ENCODE measurements around the gene C15orf39.

C15orf39 gene

DNA sequence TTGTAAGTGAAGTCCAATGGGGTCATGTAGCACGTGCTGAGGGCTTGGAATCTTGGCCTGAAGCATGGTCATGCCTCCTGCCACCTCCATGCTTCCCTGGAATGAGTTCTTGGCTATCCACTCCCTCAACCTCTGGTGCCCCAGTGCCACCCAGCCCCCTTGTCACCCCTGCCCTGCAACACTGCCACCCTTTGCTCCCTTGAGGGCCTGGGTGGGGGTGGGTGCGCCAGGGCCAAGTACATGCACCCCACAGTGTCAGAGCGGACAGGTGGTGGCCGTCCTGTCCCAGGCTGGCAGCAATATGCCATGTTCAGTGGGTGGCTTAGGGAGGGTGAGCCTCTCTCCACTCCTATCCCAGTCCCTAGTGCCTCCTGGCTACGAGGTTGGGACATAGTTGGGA lies 27.6 kb upstream of the C15orf39 start:
- no peak for DNase-seq

DNA sequence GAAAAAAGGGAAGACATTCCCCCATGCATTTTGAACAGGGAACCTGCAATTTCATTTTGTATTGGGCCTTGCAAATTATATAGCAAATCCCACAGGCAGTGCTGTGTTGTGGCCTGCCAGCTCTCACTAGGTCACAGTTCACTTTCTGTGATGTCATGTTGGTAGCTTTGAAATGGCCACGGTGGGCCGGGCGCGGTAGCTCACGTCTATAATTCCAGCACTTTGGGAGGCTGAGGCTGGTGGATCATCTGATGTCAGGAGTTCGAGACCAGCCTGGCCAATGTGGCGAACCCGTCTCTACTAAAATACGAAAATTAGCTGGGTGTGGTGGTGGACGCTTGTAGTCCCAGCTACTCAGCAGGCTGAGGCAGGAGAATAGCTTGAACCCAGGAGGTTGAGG lies 27.0 kb upstream of the C15orf39 start:
- DNase-seq: no peak

DNA sequence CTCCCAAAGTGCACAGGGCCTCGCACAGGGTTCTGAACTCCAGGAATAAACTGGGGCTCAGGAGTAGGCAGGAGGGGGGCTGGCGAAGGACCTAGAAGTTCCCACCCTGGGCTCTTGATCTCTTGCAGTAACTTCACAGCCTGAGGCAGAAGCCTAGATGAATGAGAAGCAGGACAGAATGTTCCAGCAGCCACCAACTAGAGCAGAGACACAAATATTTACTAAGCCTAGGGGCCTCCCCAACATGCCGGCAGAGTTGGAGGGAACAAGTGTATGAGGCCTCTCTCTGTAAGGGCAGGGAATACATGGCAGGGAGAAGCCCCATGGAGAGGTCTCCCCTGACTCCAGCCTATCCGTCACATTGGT lies 25.3 kb upstream of the C15orf39 start:
- no peak for DNase-seq

DNA sequence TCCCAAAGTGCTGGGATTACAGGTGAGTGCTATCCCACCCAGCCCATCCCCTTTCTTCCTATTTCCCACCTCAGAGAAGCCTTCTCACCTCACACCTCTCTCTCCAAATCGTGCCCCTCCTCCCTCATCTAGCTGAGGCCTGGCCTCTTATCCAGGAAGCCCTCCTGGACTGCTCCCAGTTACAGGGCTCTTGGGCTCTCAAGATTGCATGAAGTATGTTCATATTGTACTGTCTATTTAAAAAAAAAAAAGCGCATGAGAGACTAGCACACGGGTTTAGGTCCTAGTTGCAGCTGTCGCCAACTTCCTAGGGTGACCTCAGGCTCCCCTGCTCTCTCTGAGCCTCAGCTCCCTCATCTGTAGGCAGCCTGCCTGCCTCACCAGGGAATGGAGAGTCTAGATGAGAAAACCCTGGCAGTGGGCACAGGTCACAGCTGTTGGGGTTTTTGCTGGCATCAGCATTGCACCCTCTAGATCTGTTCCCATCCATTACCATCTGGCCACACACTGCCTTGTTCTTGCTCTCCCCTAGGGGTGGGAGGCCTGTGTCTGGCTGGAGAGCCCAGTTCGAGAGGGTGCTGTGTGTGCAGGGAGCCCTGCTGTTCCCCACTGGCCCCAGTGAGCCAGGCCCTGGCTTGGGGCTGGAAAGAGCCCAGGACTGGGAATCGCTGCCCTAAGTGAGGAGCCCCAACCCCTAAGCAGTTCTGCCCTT lies 24.2 kb upstream of the C15orf39 start:
- DNase-seq: no peak

DNA sequence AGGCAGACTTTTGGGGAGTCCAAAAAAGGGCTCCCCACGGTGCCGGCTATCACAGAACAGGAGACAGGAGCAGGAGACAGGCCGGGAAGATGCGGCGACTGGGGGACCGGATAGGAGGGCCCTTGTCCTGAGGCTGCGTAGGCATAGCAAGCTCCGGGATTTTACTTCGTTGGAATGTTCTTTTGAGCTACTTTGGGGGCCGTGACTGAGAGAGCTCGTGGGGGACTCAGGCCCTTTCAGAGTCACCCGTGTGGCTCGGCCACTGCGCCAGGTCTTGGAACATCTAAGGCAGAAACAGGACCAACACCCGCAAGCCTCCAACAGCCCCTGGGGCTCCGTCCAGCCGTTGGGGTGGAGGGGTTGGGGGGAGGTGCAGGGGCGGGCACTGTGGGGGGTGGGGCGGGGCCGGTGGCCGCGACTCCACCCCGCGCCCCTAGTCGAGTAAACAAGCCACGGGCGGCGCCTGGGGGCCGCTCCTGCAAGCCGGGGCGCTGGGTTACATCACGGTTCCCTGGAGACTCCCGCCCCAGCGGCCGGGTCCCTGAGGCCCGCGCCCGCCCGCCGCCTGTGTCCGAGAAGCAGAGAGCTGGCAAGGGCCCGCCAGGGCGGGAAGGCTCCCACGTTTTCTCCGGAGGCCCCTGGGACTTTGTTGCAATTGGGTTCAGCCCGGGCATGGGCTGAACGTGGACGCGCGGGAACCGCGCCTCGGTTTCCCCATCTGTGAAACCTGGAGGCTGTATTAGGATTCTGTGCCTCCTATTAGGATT lies 23.3 kb upstream of the C15orf39 start:
- DNase-seq: no peak

DNA sequence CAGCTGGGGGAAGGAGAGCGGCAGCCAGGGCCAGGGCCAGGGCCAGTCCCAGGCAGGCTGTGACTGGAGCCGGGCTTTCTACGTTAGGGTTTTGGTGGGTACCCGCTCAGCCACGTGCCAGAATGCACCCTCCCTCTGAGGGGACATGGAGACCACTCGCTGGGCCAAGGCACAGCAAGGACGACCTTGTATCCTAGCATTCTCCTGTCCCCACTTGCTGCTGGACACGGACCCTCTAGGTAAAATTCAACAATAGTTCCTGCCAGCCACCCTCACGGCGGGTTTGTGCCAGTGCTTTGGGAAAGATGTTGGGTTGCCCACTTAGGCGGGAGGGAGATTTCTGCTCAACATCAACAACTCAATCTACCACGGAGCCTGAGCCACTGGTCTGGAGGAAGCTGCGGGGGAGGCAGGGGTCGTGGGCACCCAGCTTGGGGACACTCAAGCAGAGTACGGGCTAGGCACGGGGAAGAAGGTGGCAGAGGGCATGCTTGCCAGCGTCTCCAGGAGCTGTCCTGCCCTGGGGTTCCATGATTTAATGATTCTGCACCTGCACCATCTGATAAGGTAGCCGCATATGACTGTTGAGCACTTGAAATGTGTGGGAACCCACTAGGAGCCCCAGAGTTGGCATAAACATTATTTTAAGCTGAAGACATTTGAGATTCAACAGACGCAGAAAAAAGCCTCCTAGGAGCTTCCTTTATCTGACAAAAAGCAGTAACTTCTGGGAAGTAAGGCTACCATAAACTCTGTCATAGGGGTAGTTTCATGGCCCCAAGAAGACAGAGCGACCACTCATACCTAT lies 22.5 kb upstream of the C15orf39 start:
- DNase-seq: no peak

DNA sequence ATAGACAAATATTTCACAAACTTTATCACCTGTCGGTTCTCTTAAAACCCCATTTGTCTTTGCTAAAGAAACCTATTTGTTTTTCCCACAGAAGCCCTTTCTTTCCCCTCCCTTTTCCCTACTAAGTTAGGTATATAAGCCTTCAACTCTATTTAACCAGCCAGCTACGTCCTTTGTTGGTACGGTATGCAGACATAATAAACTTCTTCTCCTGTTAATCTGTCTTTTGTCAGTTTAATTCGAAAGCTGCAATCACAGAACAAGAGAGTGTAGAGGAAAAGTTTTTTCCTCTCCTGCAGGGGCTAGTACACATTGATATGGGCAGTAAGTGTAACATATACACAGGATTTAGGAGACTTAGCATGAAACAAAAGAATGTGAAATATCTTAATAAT lies 21.9 kb upstream of the C15orf39 start:
- no peak for DNase-seq

DNA sequence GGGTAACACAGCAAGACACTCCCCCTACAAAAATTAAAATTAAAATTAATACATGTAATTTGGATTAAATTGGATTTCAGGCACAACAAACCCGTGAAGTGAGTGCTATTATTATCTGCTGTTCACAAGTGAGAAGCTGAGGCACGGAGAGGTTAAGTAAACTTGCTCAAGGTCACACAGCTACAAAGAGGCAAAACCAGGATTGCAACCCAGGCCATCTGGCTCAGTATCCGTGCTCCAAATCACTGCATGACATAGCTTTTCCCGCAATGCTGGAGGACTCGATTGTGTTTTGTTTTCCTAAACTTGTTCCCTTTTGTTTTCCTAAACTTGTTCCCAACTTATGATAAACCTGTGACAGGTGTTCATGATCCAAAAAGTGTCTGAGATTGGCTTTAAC lies 19.9 kb upstream of the C15orf39 start:
- no peak for DNase-seq

DNA sequence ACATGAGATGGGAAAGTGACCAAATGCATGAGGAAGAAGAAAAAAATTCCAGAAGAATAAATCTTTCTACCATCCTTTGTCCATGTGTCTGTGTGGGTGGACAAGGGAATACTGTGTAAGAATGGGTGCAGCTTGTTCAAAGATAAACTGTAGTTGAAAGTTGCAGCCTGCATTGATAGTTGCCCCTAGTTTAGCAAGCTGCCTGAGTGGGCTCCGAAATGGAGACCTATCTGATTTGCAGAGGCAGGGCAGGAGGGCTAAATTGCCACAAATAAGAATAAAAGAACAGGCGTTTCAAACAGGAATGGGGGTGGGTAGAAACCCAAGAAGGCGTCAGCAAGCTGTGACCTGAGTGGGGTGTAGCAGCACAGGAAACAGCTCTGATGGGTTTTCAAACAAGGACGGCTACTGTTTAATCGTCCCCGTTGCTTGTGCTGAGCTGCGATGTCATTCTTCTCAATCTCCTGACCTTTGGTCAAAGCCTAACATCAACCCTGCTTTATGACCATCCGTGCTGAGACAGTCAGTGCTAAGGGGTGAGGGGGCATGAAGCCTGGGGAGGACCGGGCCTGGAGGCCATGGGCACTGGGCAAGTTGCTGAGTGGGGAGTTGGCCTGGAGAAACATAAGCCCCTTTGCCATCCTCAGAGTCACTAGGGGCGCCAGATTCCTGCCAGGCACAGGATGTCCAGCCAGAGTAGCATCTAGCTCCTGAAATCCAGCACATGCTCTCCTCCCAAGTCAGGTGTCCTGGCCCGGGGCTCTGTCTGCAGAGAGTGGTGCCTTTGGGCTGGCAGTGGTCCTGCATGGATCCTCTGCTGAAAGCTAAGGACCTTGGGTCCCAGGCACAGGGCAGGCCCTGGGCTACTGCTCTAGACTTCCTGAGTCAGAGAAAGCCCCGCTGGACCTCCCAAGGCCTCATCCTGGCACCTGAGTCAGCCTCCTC lies 19.2 kb upstream of the C15orf39 start:
- no peak for DNase-seq

DNA sequence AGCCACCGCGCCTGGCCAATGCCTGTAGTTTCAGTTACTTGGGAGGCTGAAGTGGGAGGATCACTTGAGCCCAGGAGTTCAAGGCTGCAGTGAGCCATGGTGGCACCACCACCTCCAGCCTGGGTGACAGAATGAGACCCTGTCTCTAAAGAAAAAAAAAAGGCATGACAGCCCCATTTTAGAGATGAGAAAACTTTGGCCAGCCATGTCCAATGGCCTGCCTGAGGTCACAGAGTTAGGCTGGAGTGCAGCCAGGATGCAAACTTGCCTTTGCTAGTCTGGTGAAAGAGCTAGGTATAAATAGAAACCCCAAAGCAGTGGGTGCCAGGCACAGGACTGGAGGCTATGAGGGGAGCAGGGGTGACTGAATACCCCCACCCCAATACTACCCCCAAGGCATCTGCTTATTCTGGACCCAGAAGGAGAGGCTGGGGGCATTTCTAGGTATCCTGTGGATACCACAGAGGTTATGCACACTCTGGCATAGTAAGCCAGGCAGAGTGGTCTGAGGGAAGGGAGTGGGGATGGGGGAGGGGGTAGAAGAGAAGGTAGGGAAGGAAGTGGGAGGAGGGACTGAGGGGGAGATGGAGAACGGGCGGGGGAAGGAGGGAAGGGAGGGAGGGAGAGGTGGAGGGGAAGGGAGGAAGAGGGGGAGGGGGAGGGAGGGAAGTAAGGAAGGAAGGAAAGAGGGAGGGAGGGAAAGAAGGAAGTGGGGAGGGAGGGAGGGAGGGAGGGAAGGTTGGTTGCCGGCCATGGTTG lies 16.2 kb upstream of the C15orf39 start:
- no peak for DNase-seq

DNA sequence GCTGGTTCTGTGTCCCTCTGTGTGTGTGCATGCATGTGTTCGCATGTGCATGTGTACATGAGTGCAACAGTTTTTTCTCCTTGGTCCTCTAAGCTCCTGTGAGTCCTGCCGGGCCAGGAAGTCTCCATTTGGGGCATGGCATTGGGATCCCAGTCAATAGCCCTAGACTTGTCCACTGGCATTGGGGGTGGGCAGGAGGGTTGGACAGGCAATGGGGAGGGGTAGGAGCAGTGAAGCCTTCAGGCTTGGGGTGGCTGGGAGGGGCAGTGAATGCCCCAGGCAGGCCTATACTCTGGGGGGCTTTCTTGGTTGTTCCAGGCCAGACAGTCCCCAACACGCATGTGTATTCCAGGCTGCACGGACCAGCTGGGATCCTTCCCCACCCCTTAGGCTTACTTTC lies 15.6 kb upstream of the C15orf39 start:
- no peak for DNase-seq

DNA sequence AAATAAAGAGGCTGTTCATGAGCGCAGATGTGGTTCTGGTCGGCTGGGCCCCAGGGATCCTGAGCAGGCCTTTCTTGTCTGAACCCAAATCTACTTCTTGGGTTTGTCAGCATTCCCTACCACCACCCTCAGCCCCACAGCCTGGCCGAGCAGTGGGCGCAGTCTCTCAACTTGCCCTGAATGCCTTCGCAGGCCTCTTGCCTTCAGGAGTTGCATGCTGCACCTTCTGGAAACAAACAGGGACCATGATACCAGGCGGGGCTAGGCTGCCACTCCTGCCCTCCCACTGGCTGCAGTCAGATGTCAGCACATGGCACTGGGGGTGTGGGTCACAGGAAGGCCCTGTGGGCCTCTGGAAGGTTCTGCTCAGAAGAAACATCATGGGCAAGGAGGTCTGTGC lies 13.2 kb upstream of the C15orf39 start:
- no peak for DNase-seq

DNA sequence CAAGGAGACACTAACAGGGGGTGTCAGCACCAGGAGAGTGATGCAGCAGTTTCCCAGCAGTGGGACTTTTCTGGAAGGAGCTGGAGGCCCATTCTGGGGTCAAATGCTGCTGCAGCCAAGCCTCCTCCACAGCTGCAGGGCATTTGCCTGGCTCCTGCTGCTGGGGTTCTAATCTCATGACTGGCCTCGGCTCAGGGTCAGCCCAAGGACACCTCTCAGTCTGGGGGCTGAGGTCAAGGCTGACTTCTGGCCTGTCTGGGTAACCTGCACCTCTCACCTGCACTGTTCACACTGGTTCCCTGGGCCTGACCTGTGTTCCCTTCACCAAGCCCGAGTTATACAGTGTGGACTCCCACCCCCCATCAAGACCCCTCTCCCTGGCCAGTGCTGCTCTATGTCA lies 10.4 kb upstream of the C15orf39 start:
- DNase-seq: no peak

DNA sequence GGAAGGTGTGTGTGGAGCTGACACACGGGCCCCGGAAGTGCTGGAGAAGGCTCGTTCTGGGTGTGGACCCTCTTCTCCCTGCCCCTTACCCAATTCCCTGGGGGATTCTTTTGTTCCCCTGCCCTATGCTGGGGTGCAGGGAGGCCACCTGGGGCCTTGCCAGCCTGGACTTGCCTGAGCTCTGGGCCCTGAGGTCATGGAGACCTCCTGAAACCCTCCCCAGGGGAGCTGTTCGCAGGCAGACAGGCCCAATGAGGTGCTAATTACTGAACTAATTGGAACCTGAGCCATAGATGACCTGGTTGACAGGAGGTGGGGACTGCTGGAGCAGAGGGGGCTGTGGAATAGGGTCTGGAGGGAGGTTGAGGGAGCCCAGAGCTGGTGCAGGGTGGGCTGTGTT lies 9.4 kb upstream of the C15orf39 start:
- DNase-seq: no peak

DNA sequence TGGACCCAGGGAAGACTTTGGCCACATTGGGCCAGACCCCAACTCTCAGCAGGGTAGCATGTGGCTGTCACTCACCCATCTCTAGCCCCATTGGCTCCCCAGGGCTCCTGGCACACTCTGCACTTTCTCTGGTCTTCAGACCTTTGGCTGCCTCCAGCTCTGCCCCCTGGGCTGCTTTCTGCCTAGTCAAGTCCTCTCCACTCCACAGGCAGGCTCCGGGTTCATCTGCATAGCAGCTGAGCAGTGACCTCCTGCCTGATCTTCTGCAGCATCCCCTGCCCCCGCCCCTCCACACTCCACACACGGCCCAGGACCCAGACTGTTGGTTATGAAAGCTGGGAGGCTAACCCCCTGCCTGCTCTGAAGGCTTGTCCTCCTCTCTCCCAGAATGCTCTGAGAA lies 8.4 kb upstream of the C15orf39 start:
- no peak for DNase-seq

DNA sequence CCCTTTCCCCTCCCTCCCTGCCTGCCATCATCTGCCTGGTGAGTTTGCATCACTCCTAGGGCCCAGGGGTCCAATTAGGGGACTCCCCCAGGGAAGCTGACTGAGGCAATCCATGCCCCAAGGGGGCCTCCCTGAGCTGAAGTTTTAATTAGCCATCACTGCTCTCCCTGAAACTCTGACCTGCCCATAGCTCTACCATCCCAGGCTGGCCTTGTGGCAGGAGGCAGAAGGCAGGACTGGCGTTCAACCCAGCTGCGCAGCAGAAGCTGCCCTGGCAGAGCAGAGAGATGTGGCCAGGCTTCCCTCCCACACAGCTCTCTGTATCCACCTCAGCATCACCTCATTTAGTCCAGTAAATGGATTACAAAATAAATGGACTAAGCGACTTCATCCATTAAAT lies 7.7 kb upstream of the C15orf39 start:
- no peak for DNase-seq

DNA sequence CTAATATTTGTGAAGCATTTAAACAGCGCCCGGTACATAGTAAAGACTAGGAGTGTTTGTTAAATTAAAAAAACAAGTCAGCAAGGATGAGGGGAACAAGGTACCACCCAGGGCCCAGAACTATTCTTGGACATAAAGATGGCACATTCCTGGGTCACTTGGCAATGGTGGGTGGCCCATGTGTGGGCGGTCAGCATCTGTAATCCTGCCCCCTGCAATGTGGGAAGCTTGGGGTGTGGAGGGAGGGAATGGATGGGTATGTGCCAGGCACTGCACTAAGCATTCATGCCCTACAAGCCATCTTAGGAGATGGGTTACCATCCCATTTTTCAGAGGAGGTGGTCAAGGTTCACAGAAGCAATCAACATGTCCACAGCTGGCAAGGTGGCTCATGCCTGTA lies 7.3 kb upstream of the C15orf39 start:
- no peak for DNase-seq

DNA sequence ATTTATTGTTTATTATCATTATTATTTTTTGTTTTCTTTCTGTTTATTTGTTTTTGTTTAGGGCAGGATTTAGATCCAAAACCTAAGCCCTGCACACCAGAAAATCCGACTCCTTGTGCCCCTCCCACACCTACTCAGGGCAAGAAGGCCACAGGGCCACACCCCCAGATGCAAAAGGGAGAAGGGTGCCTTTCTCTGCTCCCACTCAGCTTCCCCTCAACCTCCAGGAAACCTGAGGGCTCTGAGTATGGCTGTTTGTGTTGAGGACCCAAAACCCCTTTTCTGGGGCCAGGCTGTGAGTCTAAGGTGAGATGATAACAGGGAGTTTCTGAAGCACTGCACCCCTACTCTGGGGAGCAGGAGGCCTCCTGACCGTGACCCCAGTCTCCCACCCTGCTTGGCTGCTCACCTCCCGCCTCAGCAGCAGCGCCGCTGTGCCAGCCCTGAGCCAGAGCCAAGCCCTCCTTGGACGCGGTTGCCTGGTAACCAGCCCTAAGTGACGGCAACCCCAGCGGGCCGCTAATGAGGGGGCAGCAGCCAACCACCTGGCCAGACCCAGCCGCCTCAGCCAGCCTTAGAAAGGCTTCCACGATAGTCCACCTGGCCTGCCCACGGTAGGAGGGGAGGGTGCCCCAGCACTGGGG lies 6.4 kb upstream of the C15orf39 start:
- peak; percentile 25 for DNase-seq

DNA sequence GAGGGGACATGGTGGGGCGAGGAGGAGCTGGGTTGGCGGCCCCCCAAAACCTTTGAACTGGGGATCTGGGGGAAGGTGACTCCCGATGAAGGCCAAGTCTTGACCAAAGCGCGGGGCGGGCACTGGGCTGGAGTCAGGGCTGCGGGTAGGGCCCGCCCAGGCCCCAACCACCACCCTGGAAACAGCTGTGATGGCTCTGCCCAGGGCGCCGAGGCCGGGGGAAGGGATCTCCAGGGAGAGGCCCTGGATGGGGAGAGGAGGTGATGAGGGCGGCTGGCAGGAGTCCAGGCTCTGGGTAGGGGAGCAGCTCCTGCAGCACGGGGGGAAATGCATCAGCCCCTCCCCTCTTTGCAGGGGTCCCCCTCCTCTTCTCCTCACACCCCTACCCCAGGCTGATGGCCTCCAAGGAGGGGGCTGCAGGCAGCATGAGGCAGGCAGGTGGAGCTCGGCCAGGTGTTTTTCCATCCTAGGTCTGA lies 5.9 kb upstream of the C15orf39 start:
- DNase-seq: peak; percentile 27

DNA sequence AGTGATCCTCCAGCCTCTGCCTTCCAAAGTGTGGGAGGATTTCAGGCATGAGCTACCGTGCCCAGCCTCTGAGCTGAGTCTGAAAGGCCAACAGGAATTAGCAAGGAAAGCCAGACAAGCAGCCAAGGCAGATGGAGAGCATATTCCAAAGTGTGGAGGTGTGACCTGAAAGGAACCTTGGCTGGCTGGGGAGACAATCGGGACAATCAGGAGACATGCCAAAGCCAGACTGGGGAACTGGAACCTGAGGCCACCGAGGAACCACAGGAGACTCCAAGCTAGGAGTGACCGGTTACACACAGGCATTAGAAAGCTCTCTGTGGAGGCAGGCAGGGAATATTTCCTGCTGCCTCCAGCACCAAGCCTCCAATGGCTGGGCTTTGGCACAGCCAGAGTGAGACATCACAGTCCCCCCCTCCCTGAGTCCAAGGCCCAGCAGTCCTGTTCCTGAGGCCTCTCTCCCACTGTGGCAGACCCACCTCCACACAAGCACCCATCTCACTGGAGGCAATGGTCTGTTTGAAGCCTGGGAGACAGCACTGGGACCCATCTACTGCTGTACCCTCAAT lies 4.5 kb upstream of the C15orf39 start:
- no peak for DNase-seq
